Hepatocyte (in vitro differentiated cells): ENCODE results near the gene ATAD2B. TPM values are rescaled to one million over a fixed set of nuclear protein-coding genes. Genes with fewer than 3 reads are reported as not detected.

Experiments
- DNase-seq: peaks from one replicate; pipeline ENCODE4 v3.0.0-alpha.2; 2016; ENCODE audit warnings: low spot score
- H2AFZ ChIP-seq: fragments of 200-600 bp; sonication (generic); 2 replicates; pipeline ENCODE4 v1.6.0; 2016; ENCODE audit warnings: antibody characterized with exemption, mild to moderate bottlenecking
- H3K27ac ChIP-seq: fragments of 200-600 bp; sonication (generic); 2 replicates; pipeline ENCODE4 v1.5.1; 2016; ENCODE audit warnings: mild to moderate bottlenecking
- H3K27me3 ChIP-seq: fragments of 200-600 bp; sonication (generic); 2 replicates; pipeline ENCODE4 v1.6.1; 2016
- H3K36me3 ChIP-seq: fragments of 200-600 bp; sonication (generic); replicated peaks from 2 replicates; pipeline ENCODE4 v1.5.1; 2016; ENCODE audit warnings: low read depth; ENCODE audit not compliant: insufficient read depth
- H3K4me1 ChIP-seq: fragments of 200-600 bp; sonication (generic); 2 replicates; pipeline ENCODE4 v1.5.1; 2016; ENCODE audit warnings: mild to moderate bottlenecking, moderate library complexity; ENCODE audit not compliant: insufficient read depth
- H3K4me2 ChIP-seq: fragments of 200-600 bp; sonication (generic); 2 replicates; pipeline ENCODE4 v1.6.0; 2016
- H3K4me3 ChIP-seq: fragments of 200-600 bp; sonication (generic); 2 replicates; pipeline ENCODE4 v1.5.1; 2016; ENCODE audit warnings: mild to moderate bottlenecking
- H3K79me2 ChIP-seq: fragments of 200-600 bp; sonication (generic); 2 replicates; pipeline ENCODE4 v1.6.0; 2017; ENCODE audit warnings: mild to moderate bottlenecking
- H3K9me2 ChIP-seq: fragments of 200-600 bp; sonication (generic); replicated peaks from 2 replicates; pipeline ENCODE4 v1.6.0; 2017; ENCODE audit warnings: mild to moderate bottlenecking; ENCODE audit not compliant: insufficient read depth
- H3K9me3 ChIP-seq: fragments of 200-600 bp; sonication (generic); 2 replicates; pipeline ENCODE4 v1.5.1; 2016; ENCODE audit warnings: low read depth, mild to moderate bottlenecking
- H4K20me1 ChIP-seq: fragments of 200-600 bp; sonication (generic); 2 replicates; pipeline ENCODE4 v1.6.0; 2016; ENCODE audit warnings: mild to moderate bottlenecking; ENCODE audit not compliant: insufficient read depth, poor library complexity, severe bottlenecking
- EZH2 ChIP-seq: fragments of 200-600 bp; sonication (generic); IDR thresholded peaks from 2 replicates; pipeline ENCODE4 v1.6.1; 2016; ENCODE audit warnings: antibody characterized with exemption, mild to moderate bottlenecking, borderline replicate concordance
- EZH2phosphoT487 ChIP-seq: fragments of 200-600 bp; sonication (generic); IDR thresholded peaks from one replicate; pipeline ENCODE4 v1.6.1; 2018; ENCODE audit warnings: antibody characterized with exemption, mild to moderate bottlenecking, low read depth, moderate library complexity; ENCODE audit not compliant: unreplicated experiment, severe bottlenecking
- WGBS: methylation state at CpG from one replicate; pipeline ENCODE4 v1.1.6; 2016; ENCODE audit warnings: low lambda C conversion rate; ENCODE audit errors: missing lambda C conversion rate; 5-methylcytosine and 5-hydroxymethylcytosine counted together
- polyA plus RNA-seq: library from polyadenylated mRNA; unstranded; fragments of >200 nt; fragmentation: Nextera tagmentation; extraction: Ambion mirVana; gene quantifications from 2 replicates; pipeline ENCODE4 v1.2.1, GENCODE V29; 2016
- total RNA-seq: library from RNA; depleted of rRNA; stranded (reverse); fragments of >200 nt; gene quantifications from 2 replicates; pipeline ENCODE4 v1.2.3, GENCODE V29; 2014
- TF ChIP-seq, protein P1 (sequence below): fragments of 200-600 bp; sonication (generic); IDR thresholded peaks from 2 replicates; pipeline ENCODE4 v1.5.1; 2016; ENCODE audit warnings: antibody characterized with exemption, mild to moderate bottlenecking; ENCODE audit not compliant: poor library complexity

The ATAD2B gene
- total and polyA plus RNA-seq, 2 experiments from 2014 or later: 6.1 to 17.1 TPM

GRCh38 chr2:23708771-23709170 is 218.2 kb downstream of the ATAD2B start:
- Histone ChIP-seq H4K20me1 (no peaks in the 10 kb centered on the region), H3K9me3 (no peaks in the 10 kb centered on the region), H3K27me3 (no peaks in the 10 kb centered on the region), H3K36me3 (no peaks in the 10 kb centered on the region), H3K9me2 (no peaks in the 10 kb centered on the region), H3K4me3 (no peak overlapping the region), H3K4me2 (no peak overlapping the region), H3K4me1 (no peaks in the 10 kb centered on the region), H3K27ac (no peak overlapping the region), H2AFZ (no peak overlapping the region), H3K79me2 (no peaks in the 10 kb centered on the region)
- WGBS: 99% methylated on average over 6 of the region's 6 CpGs
- DNase-seq: no peak
- TF ChIP-seq, protein P1, sequence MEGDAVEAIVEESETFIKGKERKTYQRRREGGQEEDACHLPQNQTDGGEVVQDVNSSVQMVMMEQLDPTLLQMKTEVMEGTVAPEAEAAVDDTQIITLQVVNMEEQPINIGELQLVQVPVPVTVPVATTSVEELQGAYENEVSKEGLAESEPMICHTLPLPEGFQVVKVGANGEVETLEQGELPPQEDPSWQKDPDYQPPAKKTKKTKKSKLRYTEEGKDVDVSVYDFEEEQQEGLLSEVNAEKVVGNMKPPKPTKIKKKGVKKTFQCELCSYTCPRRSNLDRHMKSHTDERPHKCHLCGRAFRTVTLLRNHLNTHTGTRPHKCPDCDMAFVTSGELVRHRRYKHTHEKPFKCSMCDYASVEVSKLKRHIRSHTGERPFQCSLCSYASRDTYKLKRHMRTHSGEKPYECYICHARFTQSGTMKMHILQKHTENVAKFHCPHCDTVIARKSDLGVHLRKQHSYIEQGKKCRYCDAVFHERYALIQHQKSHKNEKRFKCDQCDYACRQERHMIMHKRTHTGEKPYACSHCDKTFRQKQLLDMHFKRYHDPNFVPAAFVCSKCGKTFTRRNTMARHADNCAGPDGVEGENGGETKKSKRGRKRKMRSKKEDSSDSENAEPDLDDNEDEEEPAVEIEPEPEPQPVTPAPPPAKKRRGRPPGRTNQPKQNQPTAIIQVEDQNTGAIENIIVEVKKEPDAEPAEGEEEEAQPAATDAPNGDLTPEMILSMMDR: no peak
- TF ChIP-seq EZH2: no peak
- no peak for TF ChIP-seq EZH2phosphoT487

- WGBS: 78% methylated on average over 9 of the region's 9 CpGs
- Histone ChIP-seq H4K20me1 (no peaks in the 10 kb centered on the region), H3K27ac (no peak overlapping the region), H3K36me3 (no peaks in the 10 kb centered on the region), H3K79me2 (no peaks in the 10 kb centered on the region), H2AFZ (no peak overlapping the region), H3K27me3 (no peaks in the 10 kb centered on the region), H3K9me2 (no peaks in the 10 kb centered on the region), H3K9me3 (no peaks in the 10 kb centered on the region), H3K4me2 (no peak overlapping the region), H3K4me1 (no peaks in the 10 kb centered on the region), H3K4me3 (no peak overlapping the region)
- DNase-seq: no peak
- TF ChIP-seq EZH2 (no peak), EZH2phosphoT487 (no peak)
- TF ChIP-seq, protein P1: no peak
These were observed 219.8 kb downstream of the ATAD2B start for GRCh38 chr2:23707096-23707495.

DNA sequence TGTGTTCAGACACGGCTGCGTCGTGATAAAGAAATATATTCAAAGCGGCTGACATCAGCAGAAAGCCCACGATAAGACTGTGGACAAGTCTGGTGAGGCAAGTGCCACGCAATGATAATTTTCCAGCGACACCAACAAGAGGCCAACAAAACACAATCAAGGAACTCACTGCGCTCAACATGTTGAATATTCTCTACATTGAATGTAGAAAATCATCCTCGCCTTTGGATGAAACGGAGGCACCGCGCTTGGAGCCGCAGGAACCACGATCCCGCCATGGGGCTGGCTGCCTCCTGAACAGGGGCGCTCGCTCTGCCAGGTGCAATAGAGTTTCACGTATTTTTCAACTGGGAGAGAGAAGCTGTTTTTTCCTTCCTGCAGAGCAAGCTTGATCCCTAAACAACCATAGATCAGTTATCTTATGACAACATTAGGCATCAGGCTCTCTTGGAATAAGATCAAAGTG is 220.3 kb downstream of the ATAD2B start:
- no peaks in the 10 kb centered on the region for H3K36me3 ChIP-seq
- no peaks in the 10 kb centered on the region for H3K27me3 ChIP-seq
- no peak overlapping the region for H3K27ac ChIP-seq
- H3K9me2 ChIP-seq: no peaks in the 10 kb centered on the region
- H3K79me2 ChIP-seq: no peaks in the 10 kb centered on the region
- DNase-seq: no peak
- no peaks in the 10 kb centered on the region for H3K9me3 ChIP-seq
- H4K20me1 ChIP-seq: no peaks in the 10 kb centered on the region
- H3K4me1 ChIP-seq: no peaks in the 10 kb centered on the region
- TF ChIP-seq EZH2: no peak
- no peak overlapping the region for H3K4me3 ChIP-seq
- H2AFZ ChIP-seq: no peak overlapping the region
- WGBS: 95% methylated on average over 18 of the region's 18 CpGs
- H3K4me2 ChIP-seq: no peak overlapping the region

DNA sequence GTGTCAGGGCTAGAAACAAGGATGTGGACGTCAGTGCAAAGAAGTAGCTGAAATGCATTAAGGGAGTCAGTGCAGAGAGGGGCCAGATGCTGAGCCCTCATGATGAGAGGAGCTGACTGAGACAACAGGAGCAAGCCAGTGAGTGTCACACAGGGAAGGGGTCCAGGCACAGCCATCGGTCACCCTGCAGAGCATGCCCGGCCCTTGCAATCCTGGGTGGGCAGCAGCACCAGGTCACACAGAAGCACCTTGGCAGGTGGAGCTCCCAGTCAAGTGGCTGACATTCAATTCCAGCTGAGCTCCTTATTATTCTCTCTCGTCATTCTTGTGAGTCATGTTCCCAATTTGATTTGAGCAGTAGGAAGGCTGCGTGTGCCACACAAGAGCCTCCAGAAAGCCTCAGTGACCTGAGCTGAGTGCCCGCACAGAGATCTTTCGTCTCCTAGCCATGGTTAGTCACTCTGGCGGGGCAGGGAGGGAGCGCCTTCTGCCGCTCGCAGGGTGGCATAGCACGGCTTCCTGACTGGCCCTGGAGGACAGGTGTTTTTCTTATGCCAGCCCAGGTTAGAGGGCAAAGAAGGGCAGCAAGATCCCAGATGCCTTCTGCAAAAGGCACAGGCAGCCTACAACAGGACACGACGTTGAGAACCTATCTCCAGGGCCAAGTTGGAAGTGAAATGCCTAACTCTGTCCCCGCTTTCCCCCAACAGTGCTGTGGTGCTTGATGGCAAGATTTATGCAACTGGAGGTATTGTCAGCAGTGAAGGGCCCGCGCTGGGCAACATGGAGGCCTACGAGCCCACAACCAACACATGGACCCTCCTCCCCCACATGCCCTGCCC is 220.9 kb downstream of the ATAD2B start:
- TF ChIP-seq EZH2: no peak
- TF ChIP-seq, protein P1: no peak
- TF ChIP-seq EZH2phosphoT487: no peak
- no peaks in the 10 kb centered on the region for H3K27me3 ChIP-seq
- WGBS: 98% methylated on average over 18 of the region's 18 CpGs
- H3K9me2 ChIP-seq: no peaks in the 10 kb centered on the region
- H3K4me1 ChIP-seq: no peaks in the 10 kb centered on the region
- no peak overlapping the region for H3K27ac ChIP-seq
- no peak overlapping the region for H3K4me2 ChIP-seq
- H3K9me3 ChIP-seq: no peaks in the 10 kb centered on the region
- H3K79me2 ChIP-seq: no peaks in the 10 kb centered on the region
- no peak for DNase-seq
- no peaks in the 10 kb centered on the region for H3K36me3 ChIP-seq
- no peak overlapping the region for H2AFZ ChIP-seq
- no peaks in the 10 kb centered on the region for H4K20me1 ChIP-seq
- H3K4me3 ChIP-seq: no peak overlapping the region
